ENCODE results near the gene JAKMIP2.

The JAKMIP2 gene

GRCh38 chr5:147578228-147579024, 204.1 kb downstream of the JAKMIP2 start:
- in situ Hi-C loops (cut with MboI; ENCODE audit: low pct_unique_long_range_greater_than_20kb, low sequenced_read_pairs, unreplicated experiment): no loop called here
- peak; percentile 9 for DNase-seq (ENCODE audit: low spot score)
- peak; percentile 48 for TF ChIP-seq CTCF (IDR thresholded peaks at IDR 0.05; ENCODE audit: extremely low read depth, insufficient read depth, missing control alignments)

DNA sequence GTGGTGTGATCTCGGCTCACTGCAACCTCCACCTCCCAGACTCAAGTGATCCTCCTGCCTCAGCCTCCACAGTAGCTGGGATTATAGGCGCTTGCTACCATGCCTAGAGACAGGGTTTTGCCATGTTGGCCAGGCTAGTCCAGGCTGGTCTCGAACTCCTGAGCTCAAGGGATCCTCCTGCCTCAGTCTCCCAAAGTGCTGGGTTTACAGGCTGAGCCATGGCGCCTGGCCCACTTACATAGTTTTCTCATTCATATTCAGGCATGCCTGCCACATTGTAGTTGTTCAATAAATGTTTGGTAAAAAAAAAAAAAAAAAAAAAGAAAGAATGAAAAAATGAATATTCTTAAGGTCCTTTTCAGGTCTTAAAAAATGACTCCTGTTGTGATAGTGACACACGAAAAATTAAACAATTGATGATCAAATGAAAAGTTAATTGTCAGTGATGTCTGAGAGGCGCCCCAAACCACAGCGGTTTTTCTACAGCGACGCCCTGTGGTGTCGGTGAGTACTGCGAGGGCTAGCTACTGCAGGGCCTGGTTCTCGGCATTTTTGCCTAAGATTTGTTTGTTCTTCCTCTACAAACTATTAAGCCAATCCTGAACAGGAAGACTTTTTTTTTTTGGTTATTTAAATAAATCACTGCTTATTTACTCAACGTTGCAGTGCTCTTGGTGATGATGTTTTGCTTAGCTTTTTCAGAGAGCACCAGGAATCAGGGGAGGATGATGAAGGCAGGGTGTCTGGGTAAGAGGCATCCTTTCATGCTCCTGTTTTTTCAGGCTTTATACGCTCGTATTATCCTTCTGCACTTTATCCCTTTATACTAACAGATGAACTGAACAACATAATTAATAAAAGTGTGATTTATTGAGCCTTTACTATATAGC, 205.6 kb downstream of the JAKMIP2 start:
- peak; percentile 68 for TF ChIP-seq CTCF (IDR thresholded peaks at IDR 0.05; ENCODE audit: extremely low read depth, insufficient read depth, missing control alignments)
- DNase-seq (ENCODE audit: low spot score): peak; percentile 35

GRCh38 chr5:147575598-147575997, 206.9 kb downstream of the JAKMIP2 start:
- no peak for TF ChIP-seq CTCF (IDR thresholded peaks at IDR 0.05; ENCODE audit: extremely low read depth, insufficient read depth, missing control alignments)
- in situ Hi-C loops (cut with MboI; ENCODE audit: low pct_unique_long_range_greater_than_20kb, low sequenced_read_pairs, unreplicated experiment): no loop called here
- no peak for DNase-seq (ENCODE audit: low spot score)

More for the DNA sequence above, 205.6 kb downstream of the JAKMIP2 start:
- in situ Hi-C loops (cut with MboI; ENCODE audit: low pct_unique_long_range_greater_than_20kb, low sequenced_read_pairs, unreplicated experiment): no loop called here

- in situ Hi-C loops (cut with MboI; ENCODE audit: low pct_unique_long_range_greater_than_20kb, low sequenced_read_pairs, unreplicated experiment): loop anchor here (25.0 kb wide), 1 partner anchor 111 kb away; no protein-coding TSS in a partner anchor
- DNase-seq (ENCODE audit: low spot score): no peak
- TF ChIP-seq CTCF (IDR thresholded peaks at IDR 0.05; ENCODE audit: extremely low read depth, insufficient read depth, missing control alignments): no peak
These were observed 209.3 kb downstream of the JAKMIP2 start for GRCh38 chr5:147573211-147573610.

GRCh38 chr5:147568710-147569406, 213.7 kb downstream of the JAKMIP2 start:
- TF ChIP-seq CTCF (IDR thresholded peaks at IDR 0.05; ENCODE audit: extremely low read depth, insufficient read depth, missing control alignments): no peak
- no peak for DNase-seq (ENCODE audit: low spot score)
- in situ Hi-C loops (cut with MboI; ENCODE audit: low pct_unique_long_range_greater_than_20kb, low sequenced_read_pairs, unreplicated experiment): loop anchor here (25.0 kb wide), 1 partner anchor 107 kb away; no protein-coding TSS in a partner anchor
